ENCODE measurements around the gene KIAA1958. TPM values are rescaled to one million over a fixed set of nuclear protein-coding genes. Genes with fewer than 3 reads are reported as not detected.

Gene KIAA1958
- total and polyA plus RNA-seq, 2 of the 4 experiments (the other 2 are of a cell fraction), result 0.65 to 1.8 TPM

DNA sequence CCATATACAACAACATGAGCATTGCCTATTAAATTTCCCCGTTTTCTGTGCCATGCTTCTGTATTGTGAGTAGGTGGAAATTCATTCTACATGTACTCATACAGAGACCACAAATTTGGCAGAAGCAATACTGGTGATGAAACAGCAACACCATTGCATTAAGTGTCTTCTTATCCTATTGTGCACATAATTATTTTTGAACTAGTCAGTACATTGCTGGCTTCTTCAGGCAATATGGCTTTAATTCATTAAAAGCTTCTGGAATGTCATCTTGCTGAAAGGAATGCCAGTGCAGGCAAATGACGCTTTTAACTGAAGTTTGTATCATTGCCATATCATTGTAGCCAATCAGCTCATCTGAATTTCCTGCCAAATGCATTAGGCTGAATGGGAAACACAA lies 82.6 kb downstream of the KIAA1958 start:
- H2AK9ac ChIP-seq (replicated peaks; ENCODE audit: low read depth, low read length, poor library complexity), result no peak overlapping the region
- H2BK120ac ChIP-seq (ENCODE audit: low read depth, low read length), result no peak overlapping the region
- H4K5ac ChIP-seq (ENCODE audit: low read depth, low read length), result no peak overlapping the region
- WGBS, 2 experiments (ENCODE audit: extremely low coverage in 2 of 2, insufficient read length in 1 of 2), result no CpG with 5 or more reads among the region's 2 CpGs
- no peak overlapping the region for H3K4me3 ChIP-seq (ENCODE audit: insufficient read depth, low read depth, low read length)
- CTCF ChIA-PET, result no interaction called here
- no peak overlapping the region for H4K91ac ChIP-seq (ENCODE audit: insufficient read depth, low read depth, low read length)
- no peak overlapping the region for H2AFZ ChIP-seq (replicated peaks; ENCODE audit: low read length, poor library complexity)
- no peaks in the 10 kb centered on the region for H3K9me1 ChIP-seq (ENCODE audit: insufficient read depth, low read length)
- in situ Hi-C loops (cut with MboI; ENCODE audit: low sequenced_read_pairs) (no loop called here), dilution Hi-C loops (cut with HindIII; ENCODE audit: low sequenced_read_pairs, unreplicated experiment) (no loop called here), intact Hi-C loops (cut with micrococcal nuclease) (no loop called here)
- H3K27me3 ChIP-seq (ENCODE audit: control insufficient read depth, insufficient read depth, low read length), result no peaks in the 10 kb centered on the region
- no peak overlapping the region for H3K27ac ChIP-seq (ENCODE audit: insufficient read depth, low read length)
- no peaks in the 10 kb centered on the region for H3K36me3 ChIP-seq (ENCODE audit: control insufficient read depth, insufficient read depth, low read length)
- H3K56ac ChIP-seq (ENCODE audit: extremely low read depth, insufficient read depth, low read length), result no peak overlapping the region
- H2AK5ac ChIP-seq (ENCODE audit: low read depth, low read length), result no peak overlapping the region
- no TSS peak for BruUV-seq (replicated peaks)
- no peak overlapping the region for H3K4me2 ChIP-seq (ENCODE audit: low read depth, low read length)
- POLR2A ChIA-PET (ENCODE audit: unreplicated experiment), result no interaction called here
- H4K8ac ChIP-seq (ENCODE audit: low read depth in 2 of 2, low read length in 2 of 2), result no peak overlapping the region
- H3K9me3 ChIP-seq (ENCODE audit: control insufficient read depth, insufficient read depth, low read length), result no peaks in the 10 kb centered on the region
- no peaks in the 10 kb centered on the region for H3K79me1 ChIP-seq (ENCODE audit: low read depth in 1 of 2, low read length in 2 of 2)
- H3K14ac ChIP-seq (replicated peaks; ENCODE audit: low read depth, low read length), result no peak overlapping the region
- no peaks in the 10 kb centered on the region for H4K20me1 ChIP-seq (ENCODE audit: insufficient read depth, low read length)
- no peak overlapping the region for H3K23ac ChIP-seq (ENCODE audit: low read depth, low read length)
- H3K4me1 ChIP-seq (ENCODE audit: control insufficient read depth, insufficient read depth, low read length), result peaks cover 2% of the 10 kb centered on the region; the same call in 1 of the 2 replicates
- H3K9ac ChIP-seq (ENCODE audit: low read depth, low read length), result no peak overlapping the region
- H2BK5ac ChIP-seq (ENCODE audit: low read depth, low read length, poor library complexity, severe bottlenecking), result no peak overlapping the region
- H2BK20ac ChIP-seq (ENCODE audit: low read depth, low read length), result no peak overlapping the region
- H3K18ac ChIP-seq (ENCODE audit: low read depth, low read length), result no peak overlapping the region
- TF ChIP-seq NFE2L2 (IDR thresholded peaks at IDR 0.05; ENCODE audit: low read depth, low read length) (no peak), CEBPB (IDR thresholded peaks at IDR 0.05; ENCODE audit: low read depth, low read length) (peak; percentile 78), FOS (IDR thresholded peaks at IDR 0.05; ENCODE audit: low read depth, low read length) (no peak), RAD21 (IDR thresholded peaks at IDR 0.05; ENCODE audit: low read length) (no peak), CHD1 (IDR thresholded peaks at IDR 0.05; ENCODE audit: low read depth, low read length) (no peak), BHLHE40 (IDR thresholded peaks at IDR 0.05; ENCODE audit: low read depth, low read length) (no peak)
- TF ChIP-seq, protein P1, sequence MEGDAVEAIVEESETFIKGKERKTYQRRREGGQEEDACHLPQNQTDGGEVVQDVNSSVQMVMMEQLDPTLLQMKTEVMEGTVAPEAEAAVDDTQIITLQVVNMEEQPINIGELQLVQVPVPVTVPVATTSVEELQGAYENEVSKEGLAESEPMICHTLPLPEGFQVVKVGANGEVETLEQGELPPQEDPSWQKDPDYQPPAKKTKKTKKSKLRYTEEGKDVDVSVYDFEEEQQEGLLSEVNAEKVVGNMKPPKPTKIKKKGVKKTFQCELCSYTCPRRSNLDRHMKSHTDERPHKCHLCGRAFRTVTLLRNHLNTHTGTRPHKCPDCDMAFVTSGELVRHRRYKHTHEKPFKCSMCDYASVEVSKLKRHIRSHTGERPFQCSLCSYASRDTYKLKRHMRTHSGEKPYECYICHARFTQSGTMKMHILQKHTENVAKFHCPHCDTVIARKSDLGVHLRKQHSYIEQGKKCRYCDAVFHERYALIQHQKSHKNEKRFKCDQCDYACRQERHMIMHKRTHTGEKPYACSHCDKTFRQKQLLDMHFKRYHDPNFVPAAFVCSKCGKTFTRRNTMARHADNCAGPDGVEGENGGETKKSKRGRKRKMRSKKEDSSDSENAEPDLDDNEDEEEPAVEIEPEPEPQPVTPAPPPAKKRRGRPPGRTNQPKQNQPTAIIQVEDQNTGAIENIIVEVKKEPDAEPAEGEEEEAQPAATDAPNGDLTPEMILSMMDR (conservative IDR thresholded peaks at IDR 0.05; ENCODE audit: low read depth, low read length), result no peak
- no peak overlapping the region for H3K4ac ChIP-seq (ENCODE audit: low read depth, low read length)
- ATAC-seq (ENCODE audit: low read depth) (peak; percentile 51), DNase-seq (peak; percentile 86)
- no peak overlapping the region for H2BK15ac ChIP-seq (ENCODE audit: low read depth, low read length)
